Pulmonary artery endothelial cell (primary cell): ENCODE measurements around the gene PPP1R36. TPM values are rescaled to one million over a fixed set of nuclear protein-coding genes. Genes with fewer than 3 reads are reported as not detected.

Experiments
- total RNA-seq: library from RNA; depleted of rRNA; stranded (reverse); fragments of >200 nt; gene quantifications from 2 replicates; pipeline ENCODE4 v1.2.3, GENCODE V29; 2014

Gene PPP1R36
- total RNA-seq, 1 donor from 2014 or later = 0.73 TPM

Other genes with a start within 250 kb of the PPP1R36 start
- gene MTHFD1, start 161.6 kb upstream of the PPP1R36 start, total RNA-seq = 64.4 and 102 TPM in 2 replicates
- 0.53 and 0.63 TPM in 2 replicates for gene AKAP5, start 84.5 kb upstream of the PPP1R36 start, total RNA-seq
- 3.7 and 4.3 TPM in 2 replicates for gene ZBTB25, start 46.1 kb upstream of the PPP1R36 start, total RNA-seq
- gene ZBTB1, start 45.2 kb upstream of the PPP1R36 start, total RNA-seq = 34.3 and 39.1 TPM in 2 replicates
- 3.9 and 5.5 TPM in 2 replicates for gene HSPA2, start 9.2 kb upstream of the PPP1R36 start, total RNA-seq
- gene PLEKHG3, start 154.5 kb downstream of the PPP1R36 start, total RNA-seq = 2.5 and 6.1 TPM in 2 replicates